DLD1 (cell line): ENCODE data around the gene HNRNPUL2.

Experiments
- in situ Hi-C: cut with HindIII; loops from 2 replicates; pipeline ENCODE4 v1.10.0; 2017; ENCODE audit warnings: low sequenced_read_pairs

The HNRNPUL2 gene

DNA sequence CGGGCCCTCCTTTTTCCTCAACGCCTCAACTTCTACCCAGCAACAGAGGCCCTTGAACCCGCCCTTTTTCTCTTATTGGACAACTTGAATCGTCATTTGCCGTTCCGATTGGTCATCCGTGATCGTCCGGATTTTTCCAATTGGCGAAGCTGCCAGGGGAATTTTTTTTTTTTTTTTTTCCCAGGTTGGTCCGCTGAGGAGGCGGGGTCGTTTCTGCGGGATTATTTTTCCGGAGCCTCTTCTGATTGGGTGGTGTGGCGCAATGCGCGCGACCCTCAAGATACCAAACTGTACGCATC is 564 bp upstream of the HNRNPUL2 start:
- in situ Hi-C loops: no loop called here

DNA sequence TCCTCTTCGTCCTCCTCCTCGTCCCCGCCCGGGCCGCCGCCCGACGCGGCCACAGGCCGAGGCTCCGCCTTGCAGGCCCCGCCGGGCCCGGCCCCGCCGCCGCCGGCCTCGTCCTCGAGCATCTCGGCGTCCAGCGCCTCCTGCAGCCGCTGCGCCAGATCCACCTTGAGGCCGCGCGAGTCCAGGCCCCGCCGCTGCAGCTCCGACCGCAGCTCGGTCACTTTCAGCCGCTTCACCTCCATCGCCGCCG is 417 bp downstream of the HNRNPUL2 start:
- in situ Hi-C loops: no loop called here

- in situ Hi-C loops: no loop called here
These were observed 922 bp downstream of the HNRNPUL2 start for GRCh38 chr11:62726156-62726914.

DNA sequence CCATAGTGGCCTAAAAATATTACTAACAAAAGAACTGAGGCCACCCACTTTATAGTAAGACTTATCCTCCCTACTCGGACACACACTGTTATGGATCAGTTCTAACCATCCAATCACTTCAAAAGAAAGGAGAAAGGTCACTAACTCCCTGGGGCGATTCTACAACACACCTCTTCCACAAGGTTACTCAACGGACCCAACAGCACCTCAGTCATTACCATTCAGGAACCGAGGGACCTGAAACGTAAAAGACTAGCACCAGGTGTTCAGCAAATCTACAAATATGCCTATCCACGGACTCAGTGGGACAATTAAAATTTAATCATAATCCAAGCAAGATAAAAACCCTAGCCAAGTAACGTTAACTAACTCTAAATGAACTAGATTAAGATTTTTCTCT is 1.6 kb downstream of the HNRNPUL2 start:
- in situ Hi-C loops: no loop called here

DNA sequence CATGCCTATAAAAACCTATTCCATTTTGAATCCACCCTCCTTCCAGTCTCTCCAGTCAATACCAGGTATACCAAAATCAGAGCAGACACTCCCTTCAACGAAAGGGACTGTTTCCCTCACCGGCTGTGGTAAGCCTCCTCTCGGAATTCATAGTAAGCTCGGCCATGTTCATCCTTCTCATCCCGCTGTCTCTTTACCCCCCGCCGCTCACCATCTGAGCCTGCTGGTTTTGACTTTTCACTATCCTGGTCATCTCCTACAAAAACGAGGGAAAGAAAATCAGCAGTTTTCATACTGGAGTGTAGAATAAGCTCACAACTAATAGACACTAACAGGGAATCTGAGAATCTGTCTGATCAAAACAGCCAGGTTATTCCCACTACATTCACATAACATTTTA is 3.1 kb downstream of the HNRNPUL2 start:
- in situ Hi-C loops: no loop called here

- in situ Hi-C loops: no loop called here
These were observed 5.3 kb downstream of the HNRNPUL2 start for GRCh38 chr11:62721994-62722393.

DNA sequence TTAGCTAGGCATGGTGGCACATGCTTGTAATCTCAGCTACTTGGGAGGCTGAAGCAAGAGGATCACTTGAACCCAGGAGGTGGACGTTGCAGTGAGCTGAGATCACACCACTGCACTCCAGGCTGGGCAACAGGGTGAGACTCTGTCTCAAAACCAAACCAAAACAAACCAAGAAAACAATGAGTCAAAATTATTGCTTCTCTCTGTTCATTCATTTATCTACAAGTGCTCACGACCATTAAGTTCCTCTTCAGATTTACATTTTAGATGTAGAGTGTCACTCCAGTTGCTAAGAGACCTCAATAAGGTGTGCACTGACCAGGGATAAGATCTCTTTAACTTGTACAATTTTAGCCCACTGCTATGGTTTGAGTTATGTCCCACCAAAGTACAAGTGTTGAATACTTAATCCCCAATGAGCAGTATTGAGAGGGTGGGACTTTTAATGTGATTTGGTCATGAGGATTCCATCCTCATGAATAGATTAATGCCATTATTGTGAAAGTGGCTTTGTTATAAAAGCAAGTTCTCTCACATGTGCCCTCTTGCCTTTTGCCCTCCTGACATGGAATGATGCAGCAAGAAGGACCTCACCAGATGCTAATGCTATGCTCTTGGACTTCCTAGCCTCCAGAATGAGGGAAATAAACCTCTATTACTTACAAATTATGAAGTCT is 7.8 kb downstream of the HNRNPUL2 start:
- in situ Hi-C loops: no loop called here

DNA sequence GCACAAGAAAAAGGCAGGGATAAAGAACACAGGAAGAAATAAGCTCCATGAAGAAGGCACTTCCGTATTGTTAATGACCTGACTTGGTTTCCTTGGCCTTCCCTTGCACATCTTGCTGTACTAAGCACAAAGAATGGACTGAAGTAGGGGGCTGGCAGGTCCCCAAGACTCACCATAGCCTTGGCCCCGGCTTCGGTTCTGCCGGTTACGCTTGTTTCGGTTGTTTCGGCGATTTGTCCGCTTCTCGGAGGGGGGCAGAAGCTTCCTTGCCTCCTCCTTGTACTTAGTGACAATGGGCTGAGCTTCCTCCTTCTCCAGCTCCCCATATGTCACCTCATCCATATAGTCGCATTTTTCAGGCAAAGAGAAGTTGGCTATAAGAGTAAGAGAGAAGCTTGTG is 10.4 kb downstream of the HNRNPUL2 start:
- in situ Hi-C loops: no loop called here

DNA sequence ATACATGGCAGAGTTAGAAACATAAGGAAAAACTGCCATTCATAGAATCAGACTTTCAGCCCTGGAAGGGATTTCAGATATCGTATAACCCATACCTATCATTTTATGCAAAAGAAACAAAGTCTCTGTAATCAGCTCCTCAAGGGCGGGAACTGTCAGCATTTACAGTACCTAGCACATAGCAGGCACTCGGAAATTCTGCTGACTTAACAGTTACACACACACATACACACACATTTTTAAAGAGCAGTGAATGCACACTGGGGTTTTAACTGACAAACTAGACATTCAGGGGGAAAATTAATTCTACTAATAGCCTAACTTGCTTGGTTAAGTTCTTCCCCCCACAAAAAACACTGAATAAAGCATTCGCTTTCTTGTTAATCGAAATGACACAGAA is 11.1 kb downstream of the HNRNPUL2 start:
- in situ Hi-C loops: no loop called here

DNA sequence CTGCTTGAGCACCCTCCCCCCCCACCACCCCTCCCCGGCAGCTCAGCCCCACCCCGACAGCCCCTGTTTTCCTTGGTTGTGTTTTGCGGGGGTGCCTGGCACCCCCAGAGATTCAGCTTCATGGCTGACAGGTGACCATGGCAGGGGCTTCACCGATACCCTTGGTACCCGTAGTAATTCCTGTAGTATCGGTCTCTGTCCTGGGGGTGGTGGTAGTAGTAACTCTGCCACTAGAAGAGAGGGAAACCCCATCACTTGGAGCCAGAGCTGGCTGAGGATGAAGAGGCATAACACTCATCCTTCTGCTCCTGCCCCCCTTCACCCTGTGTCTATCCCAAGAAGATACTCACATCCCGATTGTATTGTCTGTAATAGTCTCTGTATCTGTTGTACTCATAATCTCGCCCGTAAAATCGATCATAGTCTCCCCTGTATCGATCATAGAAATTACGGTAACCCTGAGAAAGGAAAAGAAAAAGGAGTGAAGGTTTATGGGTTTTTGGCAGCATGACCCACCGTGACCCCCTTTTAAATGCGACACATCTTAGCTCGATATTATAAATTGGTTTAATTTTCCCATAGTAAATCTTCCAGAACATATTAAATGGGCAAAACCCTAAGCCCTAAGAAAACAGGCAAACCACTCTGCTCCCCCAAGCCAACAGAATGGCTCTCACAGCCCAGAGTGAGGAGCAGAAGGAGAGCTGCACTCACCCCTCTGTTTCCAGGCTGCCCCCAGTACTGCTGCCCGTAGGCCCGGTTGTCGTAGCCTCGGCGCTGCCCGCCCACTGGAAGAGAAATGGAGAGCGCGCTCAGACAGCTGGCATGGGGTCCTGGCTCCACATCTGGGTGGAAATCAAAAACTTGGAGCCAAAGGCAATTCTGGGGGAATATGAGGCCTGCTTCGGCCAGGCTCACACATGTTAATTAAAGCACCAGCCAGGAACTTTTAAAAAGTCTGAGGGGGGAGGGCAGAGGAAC is 11.8 kb downstream of the HNRNPUL2 start:
- in situ Hi-C loops: no loop called here

GRCh38 chr11:62713343-62713742 is 13.9 kb downstream of the HNRNPUL2 start:
- in situ Hi-C loops: no loop called here

GRCh38 chr11:62712861-62713260 is 14.4 kb downstream of the HNRNPUL2 start:
- in situ Hi-C loops: no loop called here

- in situ Hi-C loops: no loop called here
These were observed 14.9 kb downstream of the HNRNPUL2 start for GRCh38 chr11:62712276-62712812.

- in situ Hi-C loops: no loop called here
These were observed 17.3 kb downstream of the HNRNPUL2 start for GRCh38 chr11:62710001-62710345.

DNA sequence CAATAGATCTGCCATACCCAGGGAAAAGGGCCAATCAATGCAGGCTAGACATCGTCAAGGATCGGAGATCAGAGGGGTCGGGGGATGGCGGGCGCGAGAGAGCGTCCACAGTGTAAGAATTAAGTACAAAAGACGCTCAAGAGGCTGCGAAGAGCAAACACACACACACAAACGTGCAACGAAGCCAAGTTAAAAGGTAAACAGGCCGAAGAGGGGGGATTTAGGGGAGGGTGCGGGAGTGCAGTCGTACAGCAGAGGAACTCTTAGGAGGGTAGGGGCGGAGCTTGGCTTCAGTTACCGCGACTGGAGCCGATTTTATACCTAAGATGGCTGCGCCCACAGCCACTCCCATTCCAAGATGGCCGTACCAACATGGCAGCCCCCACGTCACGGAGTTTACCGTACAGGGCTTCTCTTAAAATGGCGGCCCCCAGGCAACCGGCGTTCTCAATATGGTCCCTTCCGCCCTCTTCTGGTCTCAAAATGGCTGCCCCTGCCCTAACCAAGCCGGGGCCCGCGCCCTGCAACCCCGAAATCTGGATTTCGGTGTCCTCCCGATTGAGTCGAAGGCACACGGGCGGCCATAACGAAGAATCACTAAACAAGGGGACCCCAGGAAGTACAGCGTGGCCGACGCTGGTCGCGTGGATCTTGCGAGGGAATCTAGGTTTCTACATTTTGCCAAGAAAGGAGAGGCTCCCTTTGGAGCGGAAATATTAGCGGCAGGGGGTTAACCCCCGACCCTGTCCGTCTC is 17.8 kb downstream of the HNRNPUL2 start:
- in situ Hi-C loops: no loop called here

- in situ Hi-C loops: no loop called here
These were observed 18.5 kb downstream of the HNRNPUL2 start for GRCh38 chr11:62708793-62709192.

- in situ Hi-C loops: no loop called here
These were observed 18.9 kb downstream of the HNRNPUL2 start for GRCh38 chr11:62708392-62708791.

- in situ Hi-C loops: no loop called here
These were observed 19.9 kb downstream of the HNRNPUL2 start, which contains the start of the genes BSCL2 and GNG3 for GRCh38 chr11:62707277-62707861. TSS of gene BSCL2 (minus strand) at chr11:62707424. CDS start at chr11:62707195, 229 bp downstream. TSS of gene GNG3 (plus strand) at chr11:62707676. CDS start at chr11:62708296, 620 bp downstream.

DNA sequence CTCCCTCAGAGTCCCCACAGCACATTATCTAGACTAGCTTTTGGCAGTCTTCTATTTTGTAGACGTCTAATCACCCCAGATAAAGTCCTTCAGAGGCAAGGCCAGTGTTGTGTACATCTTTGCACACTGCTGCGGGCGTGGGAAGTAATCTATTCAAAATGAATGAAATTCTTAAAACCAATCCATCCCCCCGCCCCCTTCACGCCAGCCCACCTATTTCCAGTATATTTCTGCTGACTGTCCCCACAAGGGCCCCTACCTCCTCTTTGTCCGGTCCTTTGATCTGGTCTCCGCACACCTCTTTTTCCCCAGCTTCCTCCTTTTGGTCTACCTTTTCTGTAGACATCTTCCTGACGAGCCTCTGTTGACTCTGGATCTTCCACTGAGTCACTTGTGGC is 20.4 kb downstream of the HNRNPUL2 start:
- in situ Hi-C loops: no loop called here
